Esophagus squamous epithelium (tissue), 4 donors: ENCODE data around the gene ARF5.

Experiments
- POLR2A ChIP-seq, 4 donors: fragments of 450-650 bp; IDR thresholded peaks; one replicate each; pipeline ENCODE4 v1.6.1; 2017; ENCODE audit warnings: antibody characterized with exemption in 4 of 4, mild to moderate bottlenecking in 4 of 4, moderate library complexity in 3 of 4
- TF ChIP-seq, protein P1 (sequence below), 6 experiments: fragments of 450-650 bp in 4 of 6; fragments of 200-600 bp in 2 of 6; sonication (generic) in 2 of 6; IDR thresholded peaks; one replicate each; pipeline ENCODE4 v1.5.1; 2016 to 2019; ENCODE audit warnings: antibody characterized with exemption in 6 of 6, mild to moderate bottlenecking in 4 of 6, moderate library complexity in 4 of 6

DNA sequence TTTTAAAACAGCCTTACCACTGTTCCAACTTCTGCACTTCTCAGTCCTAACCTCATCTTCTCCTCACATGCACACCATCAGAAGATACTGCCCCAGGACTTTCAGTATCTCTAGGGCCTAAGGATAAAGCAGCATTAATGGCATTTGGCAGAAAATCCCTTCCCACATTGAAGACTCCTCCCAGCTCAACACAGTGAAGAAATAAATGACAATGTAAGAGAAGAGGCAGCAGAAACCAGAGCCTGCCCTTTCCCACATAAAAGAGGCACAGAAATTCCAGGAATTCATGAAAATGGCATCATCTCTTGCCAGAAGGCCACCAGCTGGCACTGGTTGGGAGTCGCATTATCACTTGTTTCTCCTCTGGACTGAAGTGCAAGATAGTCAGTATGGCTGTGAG lies 6.5 kb upstream of the ARF5 start:
- TF ChIP-seq, protein P1, sequence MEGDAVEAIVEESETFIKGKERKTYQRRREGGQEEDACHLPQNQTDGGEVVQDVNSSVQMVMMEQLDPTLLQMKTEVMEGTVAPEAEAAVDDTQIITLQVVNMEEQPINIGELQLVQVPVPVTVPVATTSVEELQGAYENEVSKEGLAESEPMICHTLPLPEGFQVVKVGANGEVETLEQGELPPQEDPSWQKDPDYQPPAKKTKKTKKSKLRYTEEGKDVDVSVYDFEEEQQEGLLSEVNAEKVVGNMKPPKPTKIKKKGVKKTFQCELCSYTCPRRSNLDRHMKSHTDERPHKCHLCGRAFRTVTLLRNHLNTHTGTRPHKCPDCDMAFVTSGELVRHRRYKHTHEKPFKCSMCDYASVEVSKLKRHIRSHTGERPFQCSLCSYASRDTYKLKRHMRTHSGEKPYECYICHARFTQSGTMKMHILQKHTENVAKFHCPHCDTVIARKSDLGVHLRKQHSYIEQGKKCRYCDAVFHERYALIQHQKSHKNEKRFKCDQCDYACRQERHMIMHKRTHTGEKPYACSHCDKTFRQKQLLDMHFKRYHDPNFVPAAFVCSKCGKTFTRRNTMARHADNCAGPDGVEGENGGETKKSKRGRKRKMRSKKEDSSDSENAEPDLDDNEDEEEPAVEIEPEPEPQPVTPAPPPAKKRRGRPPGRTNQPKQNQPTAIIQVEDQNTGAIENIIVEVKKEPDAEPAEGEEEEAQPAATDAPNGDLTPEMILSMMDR (IDR thresholded peaks at IDR 0.05) = no peak
- no peak for TF ChIP-seq POLR2A (IDR thresholded peaks at IDR 0.05)
